H1 (cell line): ENCODE data around the gene RABEPK. TPM values are rescaled to one million over a fixed set of nuclear protein-coding genes. Genes with fewer than 3 reads are reported as not detected.

Experiments
- EGR1 ChIP-seq: IDR thresholded peaks from 2 replicates; pipeline ENCODE4 v1.6.1; 2011; ENCODE audit warnings: low read depth, low read length, borderline replicate concordance
- EP300 ChIP-seq, 2 experiments: IDR thresholded peaks; 1 replicate in 1 of 2; 2 replicates in 1 of 2; pipeline ENCODE4 v1.6.1; 2011 to 2012; ENCODE audit warnings: low read depth in 2 of 2, low read length in 2 of 2, mild to moderate bottlenecking in 2 of 2, borderline replicate concordance in 1 of 2, inconsistent platforms in 1 of 2, moderate library complexity in 1 of 2
- FOSL1 ChIP-seq: IDR thresholded peaks from 2 replicates; pipeline ENCODE4 v1.6.1; 2011; ENCODE audit warnings: mild to moderate bottlenecking, low read depth, low read length, moderate library complexity; ENCODE audit not compliant: insufficient read depth
- KDM5A ChIP-seq: fragments of 200-600 bp; IDR thresholded peaks from 2 replicates; pipeline ENCODE4 v1.7.1; 2012; ENCODE audit warnings: mild to moderate bottlenecking, low read length, inconsistent platforms, mixed read lengths
- polyA plus RNA-seq, 7 experiments: library from polyadenylated mRNA; depleted of rRNA in 3 of 7; stranded (reverse) in 5 of 7; unstranded in 2 of 7; fragments of >200 nt in 5 of 7; fragments of 200-250 nt in 2 of 7; gene quantifications; 1 replicate in 5 of 7; 2 replicates in 1 of 7; 4 replicates in 1 of 7; pipeline versions ENCODE4 v1.2.1 to v1.2.3, GENCODE V29; 2011 to 2013; ENCODE audit warnings: missing spikeins in 2 of 7, mixed read lengths in 2 of 7
- total RNA-seq: library from RNA; stranded (reverse); fragmentation: NEBNext Ultra II Directional; extraction: Animal tissue kit (Norgen Biotek cat#: 25700); gene quantifications from 2 replicates; pipeline ENCODE4 v1.2.1, GENCODE V29; 2021
- TF ChIP-seq, protein P1 (sequence below): IDR thresholded peaks from 2 replicates; pipeline ENCODE4 v1.6.1; 2011; ENCODE audit warnings: low read length, improper control_type of control experiment

Gene RABEPK
- total and polyA plus RNA-seq, 2 of the 8 experiments (the other 6 are each of a cell fraction or from before 2014, with no cell fraction given): 26.3 to 34.3 TPM

DNA sequence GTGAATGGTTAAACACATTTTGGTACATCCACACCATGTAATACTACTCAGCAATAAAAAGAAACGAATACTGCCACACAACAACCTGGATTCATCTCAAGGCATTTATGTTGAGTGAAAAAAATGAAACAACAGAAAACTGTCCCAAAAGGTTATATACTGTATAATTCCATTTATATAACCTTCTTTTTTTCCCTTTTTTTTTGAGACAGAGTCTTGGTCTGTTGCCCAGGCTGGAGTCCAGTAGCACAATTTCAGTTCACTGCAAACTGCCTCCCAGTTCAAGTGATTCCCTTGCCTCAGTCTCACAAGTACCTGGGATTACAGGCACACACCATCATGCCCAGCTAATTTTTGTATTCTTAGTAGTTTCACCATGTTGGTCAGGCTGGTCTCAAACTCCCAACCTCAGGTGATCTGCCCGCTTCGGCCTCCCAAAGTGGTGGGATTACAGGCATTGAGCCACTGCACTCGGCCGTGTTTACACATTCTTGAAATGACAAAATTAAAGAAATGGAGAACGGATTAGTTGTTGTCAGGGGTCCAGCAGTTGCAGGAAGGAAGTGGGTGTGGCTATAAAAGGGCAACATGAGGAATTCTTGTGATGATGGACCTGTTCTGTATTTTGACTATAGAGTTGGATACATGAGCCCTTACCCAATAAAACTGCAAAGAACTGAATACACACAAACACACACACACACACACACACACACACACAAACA is 28.1 kb upstream of the RABEPK start (continued):
- TF ChIP-seq FOSL1 (no peak), EGR1 (no peak), KDM5A (no peak), EP300 (IDR thresholded peaks at IDR 0.05; ENCODE audit: borderline replicate concordance in 1 of 2, low read depth in 2 of 2, low read length in 2 of 2) (no peak)
- TF ChIP-seq, protein P1, sequence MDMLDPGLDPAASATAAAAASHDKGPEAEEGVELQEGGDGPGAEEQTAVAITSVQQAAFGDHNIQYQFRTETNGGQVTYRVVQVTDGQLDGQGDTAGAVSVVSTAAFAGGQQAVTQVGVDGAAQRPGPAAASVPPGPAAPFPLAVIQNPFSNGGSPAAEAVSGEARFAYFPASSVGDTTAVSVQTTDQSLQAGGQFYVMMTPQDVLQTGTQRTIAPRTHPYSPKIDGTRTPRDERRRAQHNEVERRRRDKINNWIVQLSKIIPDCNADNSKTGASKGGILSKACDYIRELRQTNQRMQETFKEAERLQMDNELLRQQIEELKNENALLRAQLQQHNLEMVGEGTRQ: no peak
